HepG2 (cell line): ENCODE data around the gene FNDC3B. TPM values are rescaled to one million over a fixed set of nuclear protein-coding genes. Genes with fewer than 3 reads are reported as not detected.

Experiments used
- ARNTL ChIP-seq: sonication (generic); formaldehyde crosslinking; IDR thresholded peaks from 2 replicates; pipeline ENCODE4 v1.4.0; 2020; ENCODE audit warnings: mild to moderate bottlenecking, missing genetic modification reagents
- CHD2 ChIP-seq: IDR thresholded peaks from 2 replicates; pipeline ENCODE4 v1.6.1; 2011; ENCODE audit warnings: low read depth, low read length, improper control_type of control experiment
- HNRNPLL ChIP-seq: fragments of 200-400 bp; formaldehyde crosslinking; IDR thresholded peaks from 2 replicates; pipeline ENCODE4 v1.6.1; 2017; ENCODE audit warnings: mild to moderate bottlenecking, low read depth, low read length; ENCODE audit not compliant: poor library complexity, severe bottlenecking
- HOMEZ ChIP-seq: IDR thresholded peaks from 2 replicates; pipeline ENCODE4 v1.6.1; 2016; ENCODE audit warnings: low read depth
- HOXA7 ChIP-seq: sonication (generic); formaldehyde crosslinking; IDR thresholded peaks from 2 replicates; pipeline ENCODE4 v1.8.1; 2022; ENCODE audit warnings: mild to moderate bottlenecking, missing genetic modification reagents, moderate library complexity
- ISX ChIP-seq: sonication (generic); formaldehyde crosslinking; conservative IDR thresholded peaks from 2 replicates; pipeline ENCODE4 v1.5.0; 2020; ENCODE audit warnings: missing genetic modification reagents
- MTA1 ChIP-seq: sonication (generic); formaldehyde crosslinking; IDR thresholded peaks from 2 replicates; pipeline ENCODE4 v1.4.0; 2020; ENCODE audit warnings: missing genetic modification reagents, mild to moderate bottlenecking, borderline replicate concordance
- PAWR ChIP-seq: sonication (generic); formaldehyde crosslinking; IDR thresholded peaks from 2 replicates; pipeline ENCODE4 v1.4.0; 2020; ENCODE audit warnings: missing genetic modification reagents, mild to moderate bottlenecking, borderline replicate concordance
- PRPF4 ChIP-seq: fragments of 200-400 bp; formaldehyde crosslinking; IDR thresholded peaks from 2 replicates; pipeline ENCODE4 v1.6.1; 2016; ENCODE audit warnings: low read length, low read depth; ENCODE audit not compliant: poor library complexity, severe bottlenecking
- PTBP1 ChIP-seq: fragments of 200-400 bp; formaldehyde crosslinking; IDR thresholded peaks from 2 replicates; pipeline ENCODE4 v1.6.1; 2018; ENCODE audit warnings: low read length, low read depth; ENCODE audit not compliant: poor library complexity, severe bottlenecking
- REXO4 ChIP-seq: sonication (generic); formaldehyde crosslinking; IDR thresholded peaks from 2 replicates; pipeline ENCODE4 v1.8.0; 2022; ENCODE audit warnings: missing genetic modification reagents, mild to moderate bottlenecking, borderline replicate concordance
- SYNCRIP ChIP-seq: fragments of 200-400 bp; formaldehyde crosslinking; IDR thresholded peaks from 2 replicates; pipeline ENCODE4 v1.6.1; 2018; ENCODE audit warnings: mild to moderate bottlenecking, low read depth, low read length; ENCODE audit not compliant: insufficient read depth
- ZNF224 ChIP-seq: sonication (generic); formaldehyde crosslinking; IDR thresholded peaks from 2 replicates; pipeline ENCODE4 v1.5.0; 2020; ENCODE audit warnings: mild to moderate bottlenecking, missing genetic modification reagents
- ZNF354B ChIP-seq: sonication (generic); formaldehyde crosslinking; IDR thresholded peaks from 2 replicates; pipeline ENCODE4 v1.8.0; 2022; ENCODE audit warnings: mild to moderate bottlenecking, missing genetic modification reagents
- ZNF704 ChIP-seq: sonication (generic); formaldehyde crosslinking; IDR thresholded peaks from 2 replicates; pipeline ENCODE4 v1.8.1; 2023; ENCODE audit warnings: mild to moderate bottlenecking, inconsistent platforms, moderate library complexity, missing genetic modification reagents, borderline replicate concordance
- ZNF746 ChIP-seq: sonication (generic); formaldehyde crosslinking; IDR thresholded peaks from 2 replicates; pipeline ENCODE4 v1.8.0; 2022; ENCODE audit warnings: mild to moderate bottlenecking, missing genetic modification reagents
- ZNF772 ChIP-seq: sonication (generic); formaldehyde crosslinking; IDR thresholded peaks from 2 replicates; pipeline ENCODE4 v1.5.0; 2020; ENCODE audit warnings: mild to moderate bottlenecking, missing genetic modification reagents
- polyA plus RNA-seq, 8 experiments: library from polyadenylated mRNA; depleted of rRNA in 3 of 8; stranded (reverse) in 7 of 8; unstranded in 1 of 8; fragments of >200 nt; fragmentation: Illumina TruSeq in 4 of 8; extraction: Trizol in 4 of 8; gene quantifications; 2 replicates each; pipeline versions ENCODE4 v1.2.1 to v1.2.3, GENCODE V29; 2011 to 2016; ENCODE audit warnings: low read depth in 4 of 8, missing spikeins in 1 of 8, mixed read lengths in 1 of 8; ENCODE audit not compliant: insufficient read depth in 1 of 8
- total RNA-seq, 5 experiments: library from RNA; depleted of rRNA; stranded (reverse); fragments of >200 nt; fragmentation: Illumina TruSeq; extraction: Trizol; gene quantifications; 2 replicates each; pipeline ENCODE4 v1.2.3, GENCODE V29; 2016; ENCODE audit warnings: low read depth in 1 of 5
- TF ChIP-seq, protein P1 (sequence below): IDR thresholded peaks from 2 replicates; pipeline ENCODE4 v1.6.1; 2016; ENCODE audit warnings: low read depth, missing genetic modification reagents, missing compliant biosample characterization
- TF ChIP-seq, protein P2 (sequence below): sonication (generic); formaldehyde crosslinking; IDR thresholded peaks from 2 replicates; pipeline ENCODE4 v1.9.0; 2021; ENCODE audit warnings: missing genetic modification reagents, mild to moderate bottlenecking, borderline replicate concordance
- TF ChIP-seq, protein P3 (sequence below): IDR thresholded peaks from 2 replicates; pipeline ENCODE4 v1.6.1; 2016; ENCODE audit warnings: missing genetic modification reagents, missing compliant biosample characterization

Gene FNDC3B
- total and polyA plus RNA-seq, 2 of the 13 experiments (the other 11 are each of a cell fraction or from before 2014, with no cell fraction given): 74.8 to 103 TPM

GRCh38 chr3:172203522-172204258 lies 164.3 kb downstream of the FNDC3B start (continued):
- TF ChIP-seq HOXA7 (CRISPR knock-in tag) (no peak), ZNF746 (CRISPR knock-in tag) (peak; percentile 84), ISX (no peak), REXO4 (CRISPR knock-in tag) (no peak), ZNF224 (no peak), PAWR (CRISPR knock-in tag) (no peak), ZNF354B (CRISPR knock-in tag) (no peak), SYNCRIP (no peak), HNRNPLL (no peak), PRPF4 (no peak), PTBP1 (no peak), HOMEZ (peak; percentile 79), ARNTL (no peak), ZNF704 (CRISPR knock-in tag) (no peak), CHD2 (no peak), ZNF772 (CRISPR knock-in tag) (peak; percentile 91), MTA1 (CRISPR knock-in tag) (no peak; the same call in 1 of the 2 replicates)
- TF ChIP-seq, protein P1, sequence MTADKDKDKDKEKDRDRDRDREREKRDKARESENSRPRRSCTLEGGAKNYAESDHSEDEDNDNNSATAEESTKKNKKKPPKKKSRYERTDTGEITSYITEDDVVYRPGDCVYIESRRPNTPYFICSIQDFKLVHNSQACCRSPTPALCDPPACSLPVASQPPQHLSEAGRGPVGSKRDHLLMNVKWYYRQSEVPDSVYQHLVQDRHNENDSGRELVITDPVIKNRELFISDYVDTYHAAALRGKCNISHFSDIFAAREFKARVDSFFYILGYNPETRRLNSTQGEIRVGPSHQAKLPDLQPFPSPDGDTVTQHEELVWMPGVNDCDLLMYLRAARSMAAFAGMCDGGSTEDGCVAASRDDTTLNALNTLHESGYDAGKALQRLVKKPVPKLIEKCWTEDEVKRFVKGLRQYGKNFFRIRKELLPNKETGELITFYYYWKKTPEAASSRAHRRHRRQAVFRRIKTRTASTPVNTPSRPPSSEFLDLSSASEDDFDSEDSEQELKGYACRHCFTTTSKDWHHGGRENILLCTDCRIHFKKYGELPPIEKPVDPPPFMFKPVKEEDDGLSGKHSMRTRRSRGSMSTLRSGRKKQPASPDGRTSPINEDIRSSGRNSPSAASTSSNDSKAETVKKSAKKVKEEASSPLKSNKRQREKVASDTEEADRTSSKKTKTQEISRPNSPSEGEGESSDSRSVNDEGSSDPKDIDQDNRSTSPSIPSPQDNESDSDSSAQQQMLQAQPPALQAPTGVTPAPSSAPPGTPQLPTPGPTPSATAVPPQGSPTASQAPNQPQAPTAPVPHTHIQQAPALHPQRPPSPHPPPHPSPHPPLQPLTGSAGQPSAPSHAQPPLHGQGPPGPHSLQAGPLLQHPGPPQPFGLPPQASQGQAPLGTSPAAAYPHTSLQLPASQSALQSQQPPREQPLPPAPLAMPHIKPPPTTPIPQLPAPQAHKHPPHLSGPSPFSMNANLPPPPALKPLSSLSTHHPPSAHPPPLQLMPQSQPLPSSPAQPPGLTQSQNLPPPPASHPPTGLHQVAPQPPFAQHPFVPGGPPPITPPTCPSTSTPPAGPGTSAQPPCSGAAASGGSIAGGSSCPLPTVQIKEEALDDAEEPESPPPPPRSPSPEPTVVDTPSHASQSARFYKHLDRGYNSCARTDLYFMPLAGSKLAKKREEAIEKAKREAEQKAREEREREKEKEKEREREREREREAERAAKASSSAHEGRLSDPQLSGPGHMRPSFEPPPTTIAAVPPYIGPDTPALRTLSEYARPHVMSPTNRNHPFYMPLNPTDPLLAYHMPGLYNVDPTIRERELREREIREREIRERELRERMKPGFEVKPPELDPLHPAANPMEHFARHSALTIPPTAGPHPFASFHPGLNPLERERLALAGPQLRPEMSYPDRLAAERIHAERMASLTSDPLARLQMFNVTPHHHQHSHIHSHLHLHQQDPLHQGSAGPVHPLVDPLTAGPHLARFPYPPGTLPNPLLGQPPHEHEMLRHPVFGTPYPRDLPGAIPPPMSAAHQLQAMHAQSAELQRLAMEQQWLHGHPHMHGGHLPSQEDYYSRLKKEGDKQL (CRISPR knock-in tag): peak; percentile 88
- TF ChIP-seq, protein P2, sequence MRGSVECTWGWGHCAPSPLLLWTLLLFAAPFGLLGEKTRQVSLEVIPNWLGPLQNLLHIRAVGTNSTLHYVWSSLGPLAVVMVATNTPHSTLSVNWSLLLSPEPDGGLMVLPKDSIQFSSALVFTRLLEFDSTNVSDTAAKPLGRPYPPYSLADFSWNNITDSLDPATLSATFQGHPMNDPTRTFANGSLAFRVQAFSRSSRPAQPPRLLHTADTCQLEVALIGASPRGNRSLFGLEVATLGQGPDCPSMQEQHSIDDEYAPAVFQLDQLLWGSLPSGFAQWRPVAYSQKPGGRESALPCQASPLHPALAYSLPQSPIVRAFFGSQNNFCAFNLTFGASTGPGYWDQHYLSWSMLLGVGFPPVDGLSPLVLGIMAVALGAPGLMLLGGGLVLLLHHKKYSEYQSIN: no peak
- TF ChIP-seq, protein P3, sequence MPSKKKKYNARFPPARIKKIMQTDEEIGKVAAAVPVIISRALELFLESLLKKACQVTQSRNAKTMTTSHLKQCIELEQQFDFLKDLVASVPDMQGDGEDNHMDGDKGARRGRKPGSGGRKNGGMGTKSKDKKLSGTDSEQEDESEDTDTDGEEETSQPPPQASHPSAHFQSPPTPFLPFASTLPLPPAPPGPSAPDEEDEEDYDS (CRISPR knock-in tag): no peak
